Measurements from ENCODE around the gene CCDC188.
A peak's percentile ranks its signal among the peaks of the same experiment; 100 is the strongest.

Gene CCDC188

GRCh38 chr22:20150381-20151275, at the start of gene CCDC188:
TSS of gene CCDC188 (minus strand) at chr22:20151055. CDS start at chr22:20150986, 69 bp downstream.
- DNase-seq = no peak

- DNase-seq = no peak
Measured at GRCh38 chr22:20199906-20200305, 49.1 kb upstream of the CCDC188 start.

- no peak for DNase-seq
Measured at GRCh38 chr22:20199413-20199842, 48.6 kb upstream of the CCDC188 start.

GRCh38 chr22:20198557-20199319, 47.9 kb upstream of the CCDC188 start:
- no peak for DNase-seq

- DNase-seq = no peak
Measured at GRCh38 chr22:20197407-20198030, 46.7 kb upstream of the CCDC188 start.

GRCh38 chr22:20196094-20196842, 45.4 kb upstream of the CCDC188 start:
- no peak for DNase-seq

GRCh38 chr22:20194681-20195593, 44.1 kb upstream of the CCDC188 start:
- DNase-seq = no peak

GRCh38 chr22:20193761-20194494, 43.1 kb upstream of the CCDC188 start:
- DNase-seq = no peak

GRCh38 chr22:20192972-20193760, 42.3 kb upstream of the CCDC188 start:
- DNase-seq = no peak

- DNase-seq = no peak
Measured at GRCh38 chr22:20192293-20192971, 41.6 kb upstream of the CCDC188 start.

- DNase-seq = no peak
Measured at GRCh38 chr22:20191803-20192202, 40.9 kb upstream of the CCDC188 start.

GRCh38 chr22:20191000-20191515, 40.2 kb upstream of the CCDC188 start:
- no peak for DNase-seq

GRCh38 chr22:20188567-20188877, 37.7 kb upstream of the CCDC188 start:
- peak in 1 of 2 experiments; percentile 26 for DNase-seq

- DNase-seq = no peak
Measured at GRCh38 chr22:20187777-20188566, 37.1 kb upstream of the CCDC188 start.

GRCh38 chr22:20186871-20187546, 36.2 kb upstream of the CCDC188 start:
- DNase-seq = peak in 1 of 2 experiments; percentile 14

- peak; percentile 57 to 81 for DNase-seq
Measured at GRCh38 chr22:20186183-20186870, 35.5 kb upstream of the CCDC188 start.

- DNase-seq = no peak
Measured at GRCh38 chr22:20185750-20186149, 34.9 kb upstream of the CCDC188 start.
